ENCODE results near the gene KHK. TPM values are rescaled to one million over a fixed set of nuclear protein-coding genes. Genes with fewer than 3 reads are reported as not detected.

KHK gene
- total and polyA plus RNA-seq, 9 of the 15 experiments (the other 6 are each of a cell fraction or from before 2014, with no cell fraction given) = 1.5 to 10.7 (median 5.2) TPM

DNA sequence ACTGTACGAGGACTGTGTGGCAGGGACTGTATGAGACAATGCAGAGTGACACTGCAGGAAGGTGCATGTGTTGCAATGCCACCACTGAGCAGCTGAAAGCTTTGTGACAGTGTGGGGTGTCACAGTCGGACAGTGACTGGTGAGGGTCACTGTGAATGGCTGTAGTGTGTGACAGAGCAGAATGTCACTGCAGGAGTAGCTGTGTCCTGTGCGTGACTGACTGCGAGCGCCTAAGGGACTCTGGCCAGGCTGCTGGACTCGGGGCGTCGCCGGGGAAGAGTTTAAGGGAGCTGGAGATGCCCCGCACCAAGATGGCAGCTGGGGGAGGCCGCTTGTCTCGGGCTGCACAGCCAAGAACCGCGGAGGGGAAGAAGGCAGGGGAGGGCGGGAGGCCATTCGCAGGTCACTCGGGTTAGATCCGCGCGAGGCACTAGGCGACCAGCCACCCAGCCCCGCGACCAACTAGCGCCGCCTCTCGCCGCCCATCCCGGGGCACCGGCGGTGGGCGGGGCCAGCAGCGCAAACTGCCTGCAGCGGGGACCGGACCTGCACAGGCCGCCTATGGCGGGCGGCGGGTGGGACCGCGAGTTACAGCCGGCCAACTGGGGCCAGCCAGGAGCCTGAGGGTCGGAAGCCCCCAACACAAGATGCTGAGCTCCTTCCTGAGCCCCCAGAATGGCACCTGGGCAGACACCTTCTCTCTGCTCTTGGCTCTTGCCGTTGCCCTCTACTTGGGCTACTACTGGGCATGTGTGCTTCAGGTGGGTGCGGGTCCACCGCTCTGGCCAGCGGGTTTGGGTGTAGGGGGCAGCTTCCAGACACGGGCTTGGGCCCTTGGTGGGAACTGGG lies 37.0 kb downstream of the KHK start, which contains the start of gene ABHD1 (continued):
- no peak for TF ChIP-seq PBX2 (CRISPR knock-in tag; IDR thresholded peaks at IDR 0.05; ENCODE audit: low read depth)
- no peak for TF ChIP-seq PBX2 (tag; conservative IDR thresholded peaks at IDR 0.05; ENCODE audit: low read depth)
- TF ChIP-seq ZNF584 (CRISPR knock-in tag; IDR thresholded peaks at IDR 0.05; ENCODE audit: low read depth) = no peak
- TF ChIP-seq PRDM10 (IDR thresholded peaks at IDR 0.05; ENCODE audit: partially characterized antibody) = no peak
- TF ChIP-seq, protein P1, sequence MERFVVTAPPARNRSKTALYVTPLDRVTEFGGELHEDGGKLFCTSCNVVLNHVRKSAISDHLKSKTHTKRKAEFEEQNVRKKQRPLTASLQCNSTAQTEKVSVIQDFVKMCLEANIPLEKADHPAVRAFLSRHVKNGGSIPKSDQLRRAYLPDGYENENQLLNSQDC (CRISPR knock-in tag; IDR thresholded peaks at IDR 0.05) = no peak
- no peak for TF ChIP-seq NR4A1 (CRISPR knock-in tag; IDR thresholded peaks at IDR 0.05)
- no peak for TF ChIP-seq NR4A1 (tag; IDR thresholded peaks at IDR 0.05)
- no peak for TF ChIP-seq MEF2A (IDR thresholded peaks at IDR 0.05; ENCODE audit: control insufficient read depth, low read depth, low read length)
- TF ChIP-seq SP1 (CRISPR knock-in tag; IDR thresholded peaks at IDR 0.05) = peak; percentile 79; the same call in 1 of the 2 replicates
- no peak for TF ChIP-seq ZNF354B (CRISPR knock-in tag; IDR thresholded peaks at IDR 0.05)
- no peak for TF ChIP-seq NFE2 (IDR thresholded peaks at IDR 0.05; ENCODE audit: low read depth)
- no peak for TF ChIP-seq ZNF311 (CRISPR knock-in tag; IDR thresholded peaks at IDR 0.05)
- TF ChIP-seq MIER1 (IDR thresholded peaks at IDR 0.05; ENCODE audit: low read depth) = no peak
- no peak for TF ChIP-seq ZNF146 (CRISPR knock-in tag; IDR thresholded peaks at IDR 0.05; ENCODE audit: unreplicated experiment)
- no peak for TF ChIP-seq BCL6 (CRISPR knock-in tag; IDR thresholded peaks at IDR 0.05)
- no peak for TF ChIP-seq HEY1 (CRISPR knock-in tag; IDR thresholded peaks at IDR 0.05; ENCODE audit: borderline replicate concordance)
- no peak for TF ChIP-seq NEUROD1 (IDR thresholded peaks at IDR 0.05; ENCODE audit: borderline replicate concordance, low read depth, low read length, partially characterized antibody)
- TF ChIP-seq ZNF217 (CRISPR knock-in tag; IDR thresholded peaks at IDR 0.05) = no peak
